GM18511 (cell line): ENCODE measurements around the gene CHST12.

Source experiments
- ATAC-seq: cut with Tn5 transposase; IDR thresholded peaks from one replicate; pipeline ENCODE4 v1.9.1; 2021; ENCODE audit warnings: mild to moderate bottlenecking, moderate library complexity; ENCODE audit not compliant: unreplicated experiment

Gene CHST12

DNA sequence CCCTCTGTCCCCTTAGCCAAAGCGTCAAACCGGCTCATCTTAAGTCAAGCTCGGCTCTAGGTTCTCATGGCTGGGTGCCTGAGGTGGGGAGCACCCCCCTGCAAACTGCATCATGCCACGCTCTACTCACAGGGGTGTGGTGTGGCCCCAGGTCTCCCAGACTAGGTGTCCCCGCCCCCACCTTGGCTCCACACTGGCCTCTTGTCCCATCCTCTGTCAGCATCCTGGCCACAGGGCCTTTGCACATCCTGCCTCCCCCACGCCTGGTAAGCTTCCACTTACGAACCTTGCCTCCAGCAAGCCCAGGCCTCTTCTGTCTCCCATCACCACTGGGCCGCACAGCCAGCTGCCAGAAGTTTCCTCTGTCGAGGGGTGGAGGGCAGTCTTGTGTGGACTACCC lies 93.0 kb downstream of the CHST12 start:
- no peak for ATAC-seq

DNA sequence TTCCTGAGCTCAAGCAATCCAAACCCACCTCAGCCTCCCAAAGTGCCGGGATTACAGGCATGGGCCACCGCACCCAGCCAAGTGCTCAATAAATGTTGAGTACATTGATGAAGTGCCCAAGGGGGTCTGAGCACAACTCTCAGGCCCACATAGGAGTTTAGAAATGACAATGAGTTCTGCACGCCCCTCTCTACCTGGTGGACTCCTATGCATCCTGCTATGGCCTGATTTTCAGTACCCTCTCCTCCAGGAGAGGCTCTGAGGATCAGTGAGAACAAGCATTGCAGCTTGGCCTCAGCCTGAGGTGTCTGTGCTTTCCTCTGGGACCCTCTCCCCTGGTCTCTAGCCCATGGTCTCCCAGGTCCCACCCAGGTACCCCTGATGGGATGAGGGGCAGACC lies 93.7 kb downstream of the CHST12 start:
- no peak for ATAC-seq

DNA sequence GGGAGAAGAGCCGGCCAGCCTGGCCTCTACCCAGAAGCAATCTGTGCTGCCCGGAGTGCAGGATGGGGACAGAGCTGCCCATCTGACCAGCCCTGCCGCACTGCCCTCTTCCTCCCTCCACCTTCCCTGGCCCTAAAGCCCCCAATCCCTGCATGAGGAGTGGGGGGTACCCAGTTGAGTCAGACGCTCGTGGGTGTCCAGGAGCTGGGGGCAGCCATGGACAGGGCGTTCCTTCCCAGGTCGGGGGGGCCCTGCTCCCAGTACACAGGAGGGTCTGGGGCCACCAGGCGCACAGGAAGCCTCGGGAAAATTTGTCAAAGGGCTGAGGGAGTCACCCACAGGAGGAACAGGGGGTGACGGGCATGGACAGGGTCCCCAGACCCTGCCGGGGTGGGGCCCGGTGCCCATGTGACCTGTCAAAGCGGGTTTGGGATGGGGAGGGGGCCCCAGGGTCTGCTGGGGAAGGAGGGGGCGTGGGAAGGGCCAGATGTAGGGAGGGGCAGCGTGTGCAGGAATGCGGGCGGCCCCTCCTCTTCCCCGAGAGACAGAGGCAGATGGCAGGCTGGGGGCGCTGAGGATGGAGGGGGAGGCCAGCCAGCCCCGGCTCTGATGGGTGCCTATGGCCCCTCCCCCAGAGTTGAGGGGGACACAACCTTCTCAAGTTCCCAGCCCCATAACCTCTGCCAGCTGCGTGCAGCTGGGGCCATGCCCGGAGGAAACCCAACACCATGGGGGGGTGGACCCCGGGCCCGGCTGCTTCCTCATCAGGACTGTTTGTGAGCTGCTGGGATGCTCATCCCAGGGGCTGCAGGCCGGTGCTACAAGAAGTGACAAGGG lies 94.3 kb downstream of the CHST12 start:
- ATAC-seq = no peak
